Myocyte (in vitro differentiated cells): ENCODE data around the gene SH2B2. TPM values are rescaled to one million over a fixed set of nuclear protein-coding genes. Genes with fewer than 3 reads are reported as not detected.
"Not testable (repeated sequence)": the region's sequence is repeated elsewhere in the genome, so short reads cannot be mapped to it uniquely, and the experiment has no call there.

Source experiments
- DNase-seq: peaks from one replicate; pipeline ENCODE4 v3.0.0-alpha.2; 2012; ENCODE audit warnings: low read depth
- total RNA-seq: library from RNA; depleted of rRNA; stranded (reverse); fragments of >200 nt; gene quantifications from 2 replicates; pipeline ENCODE4 v1.2.3, GENCODE V29; 2014

The SH2B2 gene
- total RNA-seq, 1 donor from 2014 or later: 32.1 TPM

GRCh38 chr7:102303669-102304422 lies 17.2 kb downstream of the SH2B2 start:
- peak; percentile 100 for DNase-seq

GRCh38 chr7:102304668-102305067 lies 18.0 kb downstream of the SH2B2 start:
- peak; percentile 91 for DNase-seq

- DNase-seq: no peak
Measured at GRCh38 chr7:102305414-102306268, 19.0 kb downstream of the SH2B2 start.

GRCh38 chr7:102306916-102307677 lies 20.4 kb downstream of the SH2B2 start:
- DNase-seq: peak; percentile 86

GRCh38 chr7:102310414-102310815 lies 23.7 kb downstream of the SH2B2 start:
- DNase-seq: no peak

- no peak for DNase-seq
Measured at GRCh38 chr7:102312317-102312716, 25.6 kb downstream of the SH2B2 start.

- DNase-seq: no peak
Measured at GRCh38 chr7:102313997-102314780, 27.5 kb downstream of the SH2B2 start.

GRCh38 chr7:102317231-102318059 lies 30.8 kb downstream of the SH2B2 start:
- DNase-seq: no peak

GRCh38 chr7:102318482-102318971 lies 31.9 kb downstream of the SH2B2 start:
- DNase-seq: no peak

- DNase-seq: peak; percentile 58
Measured at GRCh38 chr7:102319671-102320070, 33.0 kb downstream of the SH2B2 start.

GRCh38 chr7:102320181-102320580 lies 33.5 kb downstream of the SH2B2 start:
- no peak for DNase-seq

- DNase-seq: no peak
Measured at GRCh38 chr7:102320601-102321350, 34.1 kb downstream of the SH2B2 start.

- DNase-seq: no peak
Measured at GRCh38 chr7:102321351-102322201, 34.9 kb downstream of the SH2B2 start.

GRCh38 chr7:102322202-102322715 lies 35.6 kb downstream of the SH2B2 start:
- DNase-seq: no peak

- no peak for DNase-seq
Measured at GRCh38 chr7:102323914-102324195, 37.2 kb downstream of the SH2B2 start.

GRCh38 chr7:102325106-102325505 lies 38.4 kb downstream of the SH2B2 start:
- not testable (repeated sequence) for DNase-seq

- no peak for DNase-seq
Measured at GRCh38 chr7:102326157-102326889, 39.7 kb downstream of the SH2B2 start.
